Measurements from ENCODE around the gene FBXL14.
A peak's percentile ranks its signal among the peaks of the same experiment; 100 is the strongest.

The FBXL14 gene

GRCh38 chr12:1618489-1618888 is 24.1 kb upstream of the FBXL14 start:
- H3K27ac ChIP-seq = no peak overlapping the region
- TF ChIP-seq CTCF (conservative IDR thresholded peaks at IDR 0.05) = no peak

GRCh38 chr12:1616233-1617066 is 22.1 kb upstream of the FBXL14 start:
- TF ChIP-seq CTCF (conservative IDR thresholded peaks at IDR 0.05) = no peak

GRCh38 chr12:1614360-1614759 is 20.0 kb upstream of the FBXL14 start:
- no peak overlapping the region for H3K27ac ChIP-seq
- no peak for TF ChIP-seq CTCF (conservative IDR thresholded peaks at IDR 0.05)

More at GRCh38 chr12:1616233-1617066, 22.1 kb upstream of the FBXL14 start:
- H3K27ac ChIP-seq = no peak overlapping the region

- no peak for TF ChIP-seq CTCF (conservative IDR thresholded peaks at IDR 0.05)
- no peak overlapping the region for H3K27ac ChIP-seq
Observed at GRCh38 chr12:1613860-1614259, 19.5 kb upstream of the FBXL14 start.

- TF ChIP-seq CTCF (conservative IDR thresholded peaks at IDR 0.05) = no peak
- no peak overlapping the region for H3K27ac ChIP-seq
Observed at GRCh38 chr12:1611803-1612572, 17.6 kb upstream of the FBXL14 start.

GRCh38 chr12:1610072-1610643 is 15.8 kb upstream of the FBXL14 start:
- no peak for TF ChIP-seq CTCF (conservative IDR thresholded peaks at IDR 0.05)
- H3K27ac ChIP-seq = no peak overlapping the region

- peak overlapping the region; percentile 88; the same call in 1 of the 2 replicates for H3K27ac ChIP-seq
- no peak for TF ChIP-seq CTCF (conservative IDR thresholded peaks at IDR 0.05)
Observed at GRCh38 chr12:1608713-1609119, 14.3 kb upstream of the FBXL14 start.
